Stimulated activated CD4-positive, alpha-beta T cell treated with anti-CD3 and anti-CD28 coated beads, Interleukin-2, amount 100 ng/mL, for 48 hours (primary cell): ENCODE measurements around the gene GRK2.

ENCODE experiments used
- DNase-seq, 2 donors: peaks; one replicate each; pipeline ENCODE4 v3.0.0-alpha.2; 2020

The GRK2 gene

GRCh38 chr11:67254798-67255197 is 11.5 kb upstream of the GRK2 start:
- no peak for DNase-seq

GRCh38 chr11:67255353-67255752 is 10.9 kb upstream of the GRK2 start:
- no peak for DNase-seq

- no peak for DNase-seq
These were observed 10.4 kb upstream of the GRK2 start for GRCh38 chr11:67255864-67256263.

GRCh38 chr11:67256477-67257135 is 9.7 kb upstream of the GRK2 start:
- DNase-seq: no peak

- DNase-seq: no peak
These were observed 5.9 kb upstream of the GRK2 start for GRCh38 chr11:67260406-67260805.

- peak; percentile 59 to 60 for DNase-seq
These were observed 5.2 kb upstream of the GRK2 start for GRCh38 chr11:67260885-67261639.

GRCh38 chr11:67261640-67261945 is 4.7 kb upstream of the GRK2 start:
- no peak for DNase-seq

GRCh38 chr11:67261946-67262681 is 4.2 kb upstream of the GRK2 start:
- no peak for DNase-seq

GRCh38 chr11:67262731-67263675 is 3.3 kb upstream of the GRK2 start:
- DNase-seq: peak in 1 of 2 donors; percentile 74

- no peak for DNase-seq
These were observed 2.0 kb upstream of the GRK2 start for GRCh38 chr11:67264260-67264659.

- no peak for DNase-seq
These were observed 1.2 kb upstream of the GRK2 start for GRCh38 chr11:67264877-67265632.

- peak; percentile 68 to 85 for DNase-seq
These were observed 432 bp upstream of the GRK2 start for GRCh38 chr11:67265633-67266448.

- no peak for DNase-seq
These were observed 1.2 kb downstream of the GRK2 start for GRCh38 chr11:67267188-67268080.

GRCh38 chr11:67268081-67268961 is 2.0 kb downstream of the GRK2 start:
- peak; percentile 56 to 59 for DNase-seq

- DNase-seq: no peak
These were observed 2.6 kb downstream of the GRK2 start for GRCh38 chr11:67268962-67269268.

- no peak for DNase-seq
These were observed 3.4 kb downstream of the GRK2 start for GRCh38 chr11:67269401-67270255.

- DNase-seq: no peak
These were observed 4.3 kb downstream of the GRK2 start for GRCh38 chr11:67270256-67271204.
